GM19455 (cell line): Measurements from ENCODE around the gene CCL4L2.
"Not testable (repeated sequence)": the region's sequence is repeated elsewhere in the genome, so short reads cannot be mapped to it uniquely, and the experiment has no call there.

Experiments used
- ATAC-seq: cut with Tn5 transposase; IDR thresholded peaks from one replicate; pipeline ENCODE4 v1.9.1; 2021; ENCODE audit not compliant: unreplicated experiment

Gene CCL4L2

GRCh38 chr17:36210439-36211211 lies at the start of gene CCL4L2:
TSS of gene CCL4L2 (plus strand) at chr17:36211063.
- peak; percentile 67 for ATAC-seq

DNA sequence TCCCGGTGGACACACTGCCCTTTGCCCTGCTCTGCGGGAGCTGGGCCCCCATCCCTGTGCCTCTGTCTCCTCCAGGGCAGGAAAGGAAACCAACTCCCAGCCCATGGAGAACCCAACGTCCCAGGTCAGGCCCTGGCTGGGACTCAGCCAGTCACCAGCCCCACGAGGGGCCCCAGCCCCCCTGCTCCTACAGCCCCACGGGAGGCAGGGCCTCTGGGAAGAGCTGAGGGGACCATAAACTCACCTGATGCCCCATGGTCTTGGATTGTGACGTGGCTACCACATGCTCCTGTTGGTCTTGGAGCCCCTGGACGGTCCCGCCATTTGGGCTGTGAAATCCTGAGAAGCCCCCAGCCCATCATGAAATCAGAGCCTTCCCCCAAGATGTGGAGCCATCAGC lies 42.0 kb upstream of the CCL4L2 start:
- not testable (repeated sequence) for ATAC-seq

DNA sequence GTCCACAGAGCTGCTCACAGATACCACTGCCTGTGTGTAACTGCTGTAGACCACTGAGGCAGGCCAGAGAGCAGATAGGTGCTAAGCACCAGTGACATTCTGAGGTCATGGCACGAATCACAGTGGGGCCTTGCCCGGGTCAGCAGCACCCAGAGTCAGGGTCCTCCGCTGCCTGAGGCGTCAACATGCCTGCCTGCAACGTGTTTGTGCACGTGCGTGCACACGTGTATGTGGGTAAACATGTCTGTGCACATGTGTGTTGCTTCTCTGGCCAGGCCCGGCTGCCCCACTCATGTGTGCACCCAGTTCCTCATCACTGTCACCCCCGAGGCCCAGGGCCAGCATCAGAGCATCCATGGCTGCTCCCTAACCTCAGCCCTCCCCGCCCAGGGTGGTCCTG lies 34.3 kb upstream of the CCL4L2 start, which contains the start of gene TBC1D3B:
TBC1D3B (minus strand) TSS at position 101 of the 400 bp plus-strand sequence. CDS start 1,586 bp downstream, outside the sequence.
- not testable (repeated sequence) for ATAC-seq

DNA sequence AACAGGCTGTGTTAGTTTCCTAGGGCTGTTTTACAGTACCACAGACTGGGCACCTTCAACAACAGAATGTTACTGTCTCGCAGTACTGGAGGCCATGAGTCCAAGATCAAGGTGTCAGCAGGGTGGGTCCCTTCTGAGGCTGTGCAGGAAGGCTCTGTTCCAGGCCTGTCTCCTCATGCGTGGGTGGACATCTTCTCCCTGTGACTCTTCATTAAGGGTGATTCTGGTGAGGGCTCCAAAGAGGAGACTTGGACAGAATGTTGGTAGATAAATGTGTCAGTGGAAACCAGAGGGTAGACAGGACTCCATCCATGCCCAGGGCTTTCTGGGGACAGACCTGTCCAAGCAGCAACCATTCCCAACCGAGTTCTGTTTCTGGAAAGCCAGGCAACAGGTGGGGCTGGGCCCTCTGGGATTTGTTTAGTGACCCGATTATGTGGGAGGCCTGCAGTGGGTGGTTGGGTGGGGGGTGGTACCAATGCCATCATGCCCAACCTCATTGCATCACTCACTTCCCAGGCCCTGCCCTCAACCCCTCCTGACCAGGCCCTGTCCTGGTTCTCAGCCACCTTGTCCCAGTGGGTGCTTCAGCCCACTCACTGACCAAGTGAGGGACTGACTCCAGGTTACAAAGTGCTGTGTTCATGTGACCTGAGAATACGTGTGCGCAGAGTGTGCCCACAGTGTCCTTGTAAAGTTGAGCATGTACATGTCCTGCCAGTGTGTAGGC lies 29.3 kb upstream of the CCL4L2 start:
- not testable (repeated sequence) for ATAC-seq

DNA sequence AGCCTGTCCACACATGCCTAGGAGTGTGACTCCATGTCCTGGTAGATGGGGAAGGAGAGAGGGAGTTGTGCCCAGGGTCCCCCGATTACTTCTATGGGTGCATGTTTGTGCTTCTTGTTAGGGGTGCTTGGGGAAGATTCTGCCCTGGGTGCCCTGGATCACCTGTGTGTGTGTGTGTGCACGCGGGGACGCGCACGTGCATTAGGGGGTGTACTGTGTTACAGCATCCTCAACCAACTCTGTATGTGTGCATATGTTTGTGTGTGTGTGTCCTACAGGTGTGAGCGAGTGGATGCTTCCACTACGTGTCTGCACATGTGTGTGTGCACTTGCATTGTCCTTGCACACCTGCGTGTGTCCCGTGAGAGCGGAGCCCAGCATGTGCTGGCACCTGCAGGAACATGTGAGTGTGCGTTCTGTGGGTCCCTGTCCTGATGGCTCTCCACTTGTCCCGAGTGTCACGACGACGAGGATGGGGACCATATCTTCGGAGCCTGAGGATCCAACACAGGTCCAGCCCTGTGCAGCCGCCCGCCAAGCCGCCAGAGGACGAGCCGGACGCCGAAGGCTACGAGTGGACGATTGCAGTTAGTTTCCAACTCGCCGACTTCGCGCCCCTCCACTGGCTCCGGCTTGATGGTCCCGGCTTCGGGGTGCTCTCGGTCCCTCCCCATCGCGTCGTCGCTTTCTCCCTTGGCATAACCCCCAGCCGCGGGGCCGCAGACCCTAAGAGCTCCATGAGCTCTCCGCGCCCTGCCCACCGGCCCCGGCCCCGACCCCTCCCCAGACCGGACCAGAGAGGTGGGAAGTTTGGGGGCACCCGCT lies 28.5 kb upstream of the CCL4L2 start:
- ATAC-seq, result no peak

DNA sequence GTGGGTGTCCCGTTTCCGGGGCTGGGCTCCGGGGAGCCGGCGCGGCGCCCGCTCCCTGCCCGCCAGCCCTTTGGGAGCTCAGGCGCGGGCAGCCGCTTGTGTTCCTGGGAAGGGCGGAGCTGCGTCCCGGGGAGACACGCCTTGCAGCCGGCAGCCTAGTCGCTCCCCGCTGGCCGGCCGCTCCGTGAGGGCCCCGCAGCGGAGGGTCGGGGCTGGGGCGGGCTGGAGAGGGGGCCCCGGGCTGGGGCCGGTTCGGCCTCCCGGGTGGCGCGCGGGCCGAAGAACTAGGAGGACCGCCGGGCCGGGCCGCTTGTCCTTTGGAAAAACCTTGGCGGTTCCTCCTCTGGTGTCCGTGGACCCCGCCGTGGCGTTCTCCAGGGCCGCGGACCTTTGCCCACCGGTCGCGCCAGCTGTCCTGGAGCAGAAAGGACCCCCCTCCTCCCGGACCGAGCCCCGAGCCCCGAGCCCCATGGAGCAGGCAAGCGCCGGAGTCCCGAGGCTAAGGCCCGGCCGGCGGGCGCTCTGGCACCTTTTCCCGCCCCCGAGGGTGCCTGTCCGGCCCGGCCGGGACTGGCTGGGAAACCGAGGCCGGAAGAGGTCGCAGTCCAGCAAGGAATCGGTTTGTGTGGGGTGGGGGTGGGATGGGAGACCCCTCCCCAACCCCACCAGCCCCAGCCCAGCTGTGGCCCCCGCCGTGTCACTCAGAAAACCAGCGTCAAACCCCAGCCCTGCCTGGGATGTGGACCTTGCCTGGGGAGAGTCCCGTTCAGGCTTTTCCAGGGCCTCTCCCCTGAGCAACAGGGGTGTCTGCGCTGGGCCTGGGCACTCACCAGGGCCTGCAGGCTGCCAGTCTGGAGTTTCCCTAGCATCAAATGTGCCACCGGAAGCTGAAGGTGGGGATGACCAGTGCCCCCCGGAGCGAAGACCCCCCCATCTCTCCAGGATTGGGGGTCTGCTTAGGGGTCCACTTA lies 27.6 kb upstream of the CCL4L2 start:
- no peak for ATAC-seq

GRCh38 chr17:36184023-36184765 lies 26.7 kb upstream of the CCL4L2 start:
- no peak for ATAC-seq

GRCh38 chr17:36185416-36185815 lies 25.4 kb upstream of the CCL4L2 start:
- ATAC-seq, result no peak

DNA sequence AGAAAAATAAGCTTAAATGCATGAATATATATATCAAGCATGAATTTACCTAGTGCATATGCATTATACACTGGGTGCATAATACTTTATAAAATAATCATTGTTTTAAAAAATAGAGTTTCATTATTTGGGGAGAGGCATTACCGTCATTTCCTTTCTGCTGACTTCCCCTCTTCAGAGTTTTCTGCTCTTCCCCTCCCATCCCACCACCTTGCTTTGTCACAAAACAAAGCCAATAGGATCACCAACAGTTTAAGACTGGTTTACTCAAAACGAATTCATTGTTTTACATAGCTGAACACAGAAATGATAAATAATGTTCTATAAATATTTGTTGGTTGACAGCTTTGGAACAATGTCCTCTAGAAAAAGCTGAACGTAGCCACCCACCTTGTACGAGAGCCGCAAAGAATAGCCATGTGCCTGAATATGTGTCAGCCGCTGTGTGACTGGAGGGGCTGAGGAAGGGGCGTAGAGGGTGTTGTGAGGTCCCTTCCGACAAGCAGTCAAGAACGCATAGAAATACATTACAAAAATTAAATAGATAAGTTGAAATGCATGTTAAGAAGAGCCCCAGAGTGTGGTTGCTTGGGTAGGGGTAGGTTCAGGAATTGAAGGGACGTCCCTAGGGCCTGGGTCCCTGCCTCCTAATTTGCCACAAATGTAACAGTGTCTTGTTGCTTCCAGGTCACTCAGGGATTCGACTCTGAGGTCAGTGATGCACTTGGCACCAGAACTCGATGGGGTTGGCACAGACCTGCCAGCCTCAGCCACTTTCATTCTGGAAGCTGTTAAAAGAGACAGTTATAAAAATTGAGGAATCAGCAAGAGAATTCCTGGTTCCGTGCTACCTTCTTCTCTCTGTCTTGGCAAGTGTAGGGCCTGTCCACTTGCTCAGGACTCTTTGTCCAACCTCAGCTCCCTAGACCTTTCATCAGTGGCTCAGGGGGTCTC lies 23.8 kb upstream of the CCL4L2 start:
- not testable (repeated sequence) for ATAC-seq

DNA sequence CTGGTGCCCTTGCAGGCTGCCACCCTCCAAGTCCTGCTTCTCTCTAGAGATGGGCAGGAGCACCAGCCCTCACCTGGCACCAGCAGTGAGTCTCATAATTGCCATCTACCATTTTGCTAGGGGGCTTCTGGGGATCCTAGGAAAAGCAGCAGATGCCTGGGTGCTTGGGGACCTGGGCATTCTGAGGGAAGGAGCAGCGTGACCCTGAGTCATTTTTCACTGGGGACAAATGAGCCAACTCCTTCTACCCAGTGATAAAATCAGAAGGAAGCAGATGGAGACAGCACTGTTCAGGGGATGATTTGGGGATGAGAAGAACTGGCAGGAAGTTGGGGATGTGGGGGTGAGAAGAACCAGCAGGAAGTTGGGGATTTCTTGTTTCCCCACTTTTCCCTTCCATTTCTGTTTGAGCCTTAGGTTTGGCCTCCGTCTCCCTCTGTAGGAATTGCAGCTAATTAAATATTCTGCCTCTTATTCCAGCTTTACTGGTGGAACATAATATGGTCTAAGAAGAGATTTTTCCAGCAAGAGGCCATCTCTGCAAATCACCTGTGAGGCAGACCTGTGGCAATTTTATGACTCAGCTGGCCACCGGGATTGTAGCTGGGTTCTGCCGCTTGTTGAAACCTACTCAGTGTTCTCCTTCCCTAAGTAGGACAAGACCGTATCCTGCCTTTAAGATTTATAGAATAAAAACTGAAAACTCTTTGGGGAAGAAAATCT lies 22.8 kb upstream of the CCL4L2 start:
- ATAC-seq, result not testable (repeated sequence)

DNA sequence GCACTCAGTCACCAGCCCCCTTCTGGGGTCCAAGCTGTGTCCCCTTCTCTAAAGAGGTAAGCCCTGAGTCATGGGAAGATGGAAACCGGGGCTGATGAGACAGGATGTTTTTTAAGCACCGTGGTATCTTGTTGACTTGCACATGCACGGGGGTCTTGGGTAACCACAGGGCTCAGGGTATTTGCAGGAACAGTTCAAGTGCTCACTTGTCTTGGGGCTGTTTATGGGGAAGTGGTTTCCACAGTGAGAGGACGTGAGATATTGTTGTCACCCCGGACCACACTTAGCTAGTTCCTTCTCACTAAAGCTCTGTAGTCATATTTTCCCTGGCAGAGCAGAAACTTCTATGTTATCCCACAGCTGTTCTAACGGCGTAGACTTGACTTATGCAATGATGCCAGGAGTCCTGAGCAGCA lies 22.0 kb upstream of the CCL4L2 start:
- ATAC-seq, result no peak

DNA sequence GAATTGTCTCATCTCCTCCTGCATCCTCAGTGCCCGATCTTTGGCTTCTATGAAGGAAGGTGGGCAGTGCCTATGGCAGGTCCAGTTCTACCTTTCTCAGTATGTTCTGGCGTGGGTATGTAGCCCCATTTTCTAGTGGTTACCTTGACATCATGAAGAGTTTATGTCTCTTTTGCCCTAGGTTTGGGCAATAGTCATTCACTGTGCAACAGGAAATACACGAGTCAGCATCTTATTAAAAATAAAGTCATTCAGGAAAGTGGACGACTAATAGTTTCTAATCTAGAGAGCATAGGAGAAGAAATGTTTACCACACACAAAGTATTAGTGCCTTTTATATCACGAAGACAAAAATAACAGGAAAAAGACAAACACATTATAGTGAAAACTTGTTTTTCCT lies 20.9 kb upstream of the CCL4L2 start:
- ATAC-seq, result not testable (repeated sequence)

DNA sequence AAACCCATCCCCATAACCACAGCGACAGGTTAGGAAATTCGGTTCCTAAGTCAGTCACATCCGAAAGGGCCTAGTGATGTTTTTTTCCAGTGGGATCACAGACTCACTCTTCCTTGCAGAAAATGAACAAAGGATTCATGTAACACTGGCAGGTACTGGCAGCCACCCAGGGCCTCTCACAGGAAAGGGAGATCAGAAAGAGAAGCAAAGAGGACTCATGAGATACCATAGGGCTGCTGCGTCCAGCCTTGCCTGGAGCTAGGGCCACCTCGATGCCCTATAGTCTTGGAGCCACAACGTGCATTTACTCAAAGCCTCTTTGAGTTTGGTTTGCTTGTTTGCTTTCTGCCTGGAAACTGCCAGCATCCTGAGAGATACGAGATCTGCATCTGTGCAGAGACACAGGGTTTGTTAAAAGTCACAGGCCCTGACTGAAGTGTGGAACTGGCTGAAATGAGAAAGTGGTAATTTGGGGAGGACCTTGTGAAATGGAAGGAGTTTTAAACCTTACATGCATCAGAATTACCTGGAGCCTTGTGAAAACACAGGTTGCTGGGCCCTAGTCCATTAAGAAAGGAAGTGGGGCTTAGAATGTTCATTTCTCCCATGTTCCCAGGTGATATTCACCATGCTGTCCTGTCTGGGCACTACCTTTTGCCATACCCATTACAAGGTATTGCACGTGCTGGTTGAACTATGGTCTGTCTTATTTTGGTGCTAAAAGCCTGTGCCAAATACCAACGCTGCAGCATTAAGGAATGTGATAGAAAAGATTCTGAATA lies 20.1 kb upstream of the CCL4L2 start:
- not testable (repeated sequence) for ATAC-seq

- no peak for ATAC-seq
These were observed 17.6 kb upstream of the CCL4L2 start for GRCh38 chr17:36193216-36193775.

- not testable (repeated sequence) for ATAC-seq
These were observed 16.6 kb upstream of the CCL4L2 start for GRCh38 chr17:36194147-36194831.
